ENCODE measurements around the gene ADGRB2. TPM values are rescaled to one million over a fixed set of nuclear protein-coding genes. Genes with fewer than 3 reads are reported as not detected.
A peak's percentile ranks its signal among the peaks of the same experiment; 100 is the strongest.

Gene ADGRB2
- total RNA-seq, 1 experiment from 2014 or later: 2.2 TPM

DNA sequence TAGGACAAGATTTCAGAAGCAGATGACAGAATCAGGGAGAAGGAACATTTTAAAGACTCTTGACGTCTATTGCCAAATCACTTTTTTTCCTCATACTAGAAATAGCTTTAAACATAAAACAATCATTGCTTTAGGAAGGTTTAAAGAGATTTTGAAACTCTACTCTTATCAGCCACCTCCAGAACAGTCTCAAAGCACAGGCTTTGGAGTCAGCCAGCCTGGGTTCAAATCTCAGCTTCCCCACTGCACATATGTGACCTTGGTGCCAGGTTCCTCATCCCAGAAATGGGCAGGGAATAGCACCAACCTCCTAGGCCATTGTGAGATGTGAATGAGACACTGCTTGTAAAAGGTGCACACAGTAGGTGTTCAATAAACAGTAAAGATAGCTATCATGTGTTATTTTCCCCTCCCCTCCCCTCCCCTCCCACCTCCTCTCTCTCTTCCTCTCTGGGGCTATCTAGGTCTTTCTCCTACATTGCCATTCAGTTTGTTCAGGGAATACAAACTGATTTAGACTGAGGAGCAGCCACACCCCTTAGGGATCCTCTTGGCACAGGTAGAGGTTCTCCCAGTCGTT, 31.0 kb upstream of the ADGRB2 start:
- DNase-seq (ENCODE audit: low spot score): no peak

DNA sequence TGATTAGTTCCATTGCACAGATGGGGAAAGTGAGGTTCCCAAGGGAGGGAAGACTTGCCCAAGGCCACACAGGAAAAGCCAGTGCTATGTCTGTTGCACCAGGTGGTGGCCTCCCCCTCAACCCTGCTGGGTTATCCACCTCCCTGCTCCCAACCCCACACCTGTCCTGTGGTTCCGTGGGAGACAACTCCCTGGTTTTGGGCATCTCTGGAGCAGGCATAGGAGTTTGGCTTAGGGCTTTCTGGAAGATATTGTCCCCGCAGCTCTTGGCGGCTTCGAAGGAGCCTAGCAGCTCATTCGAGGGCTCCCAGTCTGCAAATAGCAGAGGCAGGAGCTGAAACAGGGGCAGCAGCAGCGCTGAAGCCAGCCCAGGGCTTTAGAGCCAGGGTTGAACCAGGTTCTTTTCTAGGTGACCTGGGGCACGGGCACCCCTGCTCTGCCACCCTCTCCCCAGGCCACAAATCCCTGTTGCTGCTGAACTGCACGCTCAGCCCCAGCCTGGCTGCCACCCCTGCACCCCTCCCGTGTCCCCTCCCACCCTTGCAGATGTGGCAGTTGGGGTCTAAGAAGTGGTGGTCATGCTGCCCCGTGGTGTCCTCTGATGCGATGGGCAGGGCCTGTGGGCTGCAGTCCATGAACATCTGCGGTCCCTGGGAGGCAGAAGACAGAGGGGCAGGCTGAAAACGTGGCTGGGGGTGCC, 29.6 kb upstream of the ADGRB2 start:
- no peak for DNase-seq (ENCODE audit: low spot score)

DNA sequence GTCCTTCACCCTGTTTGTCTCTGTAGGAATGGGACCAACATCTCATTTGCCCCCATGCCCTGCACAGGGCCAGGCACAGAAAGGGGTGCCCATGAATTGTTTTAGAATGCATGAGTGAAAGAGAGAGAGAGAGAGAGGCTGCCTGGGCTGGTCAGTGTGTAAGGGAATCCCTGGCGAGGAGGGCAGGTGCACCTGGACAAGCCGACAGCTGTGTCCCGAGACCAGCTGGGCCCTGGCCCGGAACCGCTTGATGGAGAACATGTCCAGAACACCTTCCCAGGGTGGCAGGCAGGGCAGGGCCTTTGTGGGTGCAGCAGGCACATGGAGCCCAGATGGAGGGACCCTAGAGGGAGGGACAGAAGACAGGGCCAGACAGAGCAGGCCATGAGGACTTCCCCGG, 28.9 kb upstream of the ADGRB2 start:
- DNase-seq (ENCODE audit: low spot score): no peak

DNA sequence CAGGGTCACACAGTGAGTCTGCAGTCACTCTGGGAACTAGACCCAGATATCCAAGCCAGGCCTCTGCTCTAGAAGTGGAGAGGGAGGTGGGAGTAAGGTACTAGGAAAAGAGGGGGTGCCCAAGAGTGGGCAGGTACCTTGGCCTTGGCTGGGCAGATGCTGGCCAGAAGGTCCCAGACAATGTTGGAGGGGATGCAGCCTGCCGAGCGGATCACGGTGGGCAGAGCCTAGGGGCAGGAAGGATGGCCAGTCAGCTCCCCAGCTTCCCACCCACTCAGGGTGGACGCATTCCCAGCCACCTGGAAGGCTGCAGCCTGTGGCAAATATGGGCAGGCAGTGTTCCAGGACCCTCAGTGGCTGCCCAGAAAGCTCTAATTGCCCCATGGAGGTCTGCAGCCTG, 28.4 kb upstream of the ADGRB2 start:
- DNase-seq (ENCODE audit: low spot score): no peak

DNA sequence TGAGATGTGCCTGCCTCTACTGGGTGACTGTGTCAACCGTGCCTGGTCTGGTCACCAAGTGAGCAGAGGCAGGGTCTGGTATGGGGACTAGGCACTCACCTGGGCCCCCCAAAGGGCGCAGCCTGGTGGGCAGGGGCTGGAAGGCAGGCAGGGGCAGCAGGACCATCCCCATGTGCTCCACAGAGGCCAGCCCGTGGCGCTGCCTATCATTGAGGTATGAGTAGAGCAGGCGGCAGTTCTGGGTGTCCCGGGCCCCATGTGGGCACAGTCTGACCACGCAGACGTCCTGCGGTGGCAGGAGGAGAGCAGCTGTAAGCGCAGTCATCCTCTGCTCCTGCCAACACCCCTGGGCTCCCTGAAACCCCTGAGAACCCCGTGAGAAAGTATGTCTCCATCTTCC, 28.0 kb upstream of the ADGRB2 start:
- DNase-seq (ENCODE audit: low spot score): no peak

DNA sequence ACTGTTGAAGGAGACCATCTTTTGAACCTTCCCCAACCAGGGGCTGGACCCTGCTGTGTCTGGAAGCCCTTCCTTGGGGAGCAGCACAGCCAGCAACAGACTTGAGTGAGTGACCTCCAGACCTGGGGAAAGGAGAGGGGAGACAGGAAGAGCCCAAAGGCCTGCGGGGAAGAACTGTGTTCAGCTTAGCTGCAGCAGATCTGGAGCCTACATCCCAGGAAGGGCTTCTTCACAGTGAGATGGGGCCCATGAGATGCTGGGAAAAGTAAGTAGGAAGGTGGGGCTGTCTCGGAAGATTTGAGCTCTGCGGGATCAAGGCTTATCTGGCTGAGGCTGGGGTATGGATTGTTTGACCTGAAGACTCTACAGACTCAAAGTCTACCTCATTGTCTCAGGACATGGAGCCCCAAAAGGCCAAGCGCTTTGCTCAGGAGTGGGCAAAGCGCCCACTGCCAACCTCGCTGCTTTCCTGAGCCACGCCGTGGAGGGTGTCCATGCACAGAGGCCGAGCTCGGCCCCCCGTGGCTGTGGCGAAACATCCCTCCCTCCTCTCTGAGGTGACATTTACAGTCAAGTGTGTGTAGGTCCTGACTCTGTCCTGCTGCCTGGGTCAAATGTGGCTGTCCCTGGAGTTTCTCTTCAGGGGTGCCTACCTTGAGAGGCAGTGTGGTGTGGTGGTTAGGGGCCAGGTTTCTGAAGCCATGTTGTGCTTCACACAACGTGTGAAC, 27.2 kb upstream of the ADGRB2 start:
- no peak for DNase-seq (ENCODE audit: low spot score)

DNA sequence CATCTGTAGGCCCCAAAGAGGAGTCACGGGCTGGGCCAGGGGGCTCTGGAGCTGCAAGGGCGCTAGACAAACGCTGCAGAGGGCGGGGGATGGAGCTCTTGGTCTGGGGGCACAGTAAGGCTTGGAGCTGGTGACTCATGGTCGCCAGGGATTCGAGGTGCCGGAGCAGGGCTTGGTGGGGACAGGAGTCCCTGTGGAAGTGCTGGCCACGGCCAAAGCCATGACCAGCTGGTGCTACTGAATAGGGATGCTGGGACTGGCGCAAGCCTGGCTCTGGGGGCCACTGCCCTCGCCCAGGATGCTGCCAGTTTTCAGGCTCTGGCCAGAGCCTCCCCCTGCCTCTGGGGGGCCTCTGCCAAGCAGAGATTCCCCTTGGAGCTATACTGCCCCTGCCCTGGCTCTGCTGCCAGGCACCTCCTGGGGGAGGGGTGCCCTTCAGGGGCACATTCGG, 26.5 kb upstream of the ADGRB2 start:
- DNase-seq (ENCODE audit: low spot score): no peak

DNA sequence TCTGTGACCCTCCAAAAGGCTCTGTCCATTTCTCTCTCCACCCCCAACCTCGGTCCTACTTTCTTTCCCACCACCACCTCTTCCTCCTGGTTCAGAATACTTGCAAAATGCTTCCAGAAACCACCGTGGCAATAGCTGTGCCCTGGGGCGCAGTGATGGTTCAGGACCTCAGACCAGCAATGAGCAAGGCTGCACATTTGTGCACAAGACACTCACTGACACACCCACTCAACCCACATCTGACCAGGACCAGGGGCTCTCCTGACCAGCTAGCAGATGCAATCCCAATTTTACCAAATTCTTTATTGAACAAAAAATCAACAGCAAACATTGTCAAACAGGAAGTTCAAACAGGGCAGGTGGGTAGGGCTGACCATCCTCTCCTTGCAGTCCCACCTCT, 26.0 kb upstream of the ADGRB2 start:
- no peak for DNase-seq (ENCODE audit: low spot score)

DNA sequence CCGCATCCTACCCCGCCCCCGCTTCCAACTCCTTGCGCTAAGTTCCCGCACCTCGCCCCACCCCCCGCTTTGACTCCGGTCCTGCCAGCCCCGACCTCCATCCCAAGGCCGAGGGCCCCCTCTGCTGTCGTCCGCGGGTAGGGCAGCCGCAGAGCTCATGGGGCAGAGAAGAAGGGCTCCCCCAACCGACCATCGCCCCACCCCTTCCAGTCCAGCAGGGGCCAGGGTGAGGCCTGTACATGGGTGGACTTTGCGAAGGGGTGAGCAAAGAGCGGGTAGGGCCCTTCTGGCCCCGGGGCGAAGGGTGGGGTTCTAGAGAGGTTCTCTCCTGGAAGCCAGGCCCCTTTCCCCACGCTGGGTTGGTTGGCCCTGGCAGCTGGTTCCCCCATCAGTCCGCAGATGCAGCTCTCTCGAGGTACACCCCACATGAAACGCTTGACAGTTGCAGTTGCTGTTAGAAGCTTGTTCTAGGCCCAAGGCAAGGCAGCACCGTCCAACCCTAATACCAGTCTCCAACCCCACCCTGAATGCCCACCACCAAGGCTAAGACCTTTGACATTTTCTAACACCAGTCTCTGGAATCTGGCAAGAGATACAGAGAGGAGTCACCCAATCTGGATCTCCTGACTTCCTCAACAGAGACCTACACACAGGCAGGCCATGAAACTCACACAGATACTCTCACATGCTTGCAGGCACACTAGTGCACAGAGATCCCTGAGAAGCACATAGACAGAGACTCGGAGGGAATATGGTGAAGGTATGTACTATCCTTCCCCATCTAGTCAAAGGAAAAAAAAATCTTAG, 25.3 kb upstream of the ADGRB2 start:
- DNase-seq (ENCODE audit: low spot score): peak; percentile 93

DNA sequence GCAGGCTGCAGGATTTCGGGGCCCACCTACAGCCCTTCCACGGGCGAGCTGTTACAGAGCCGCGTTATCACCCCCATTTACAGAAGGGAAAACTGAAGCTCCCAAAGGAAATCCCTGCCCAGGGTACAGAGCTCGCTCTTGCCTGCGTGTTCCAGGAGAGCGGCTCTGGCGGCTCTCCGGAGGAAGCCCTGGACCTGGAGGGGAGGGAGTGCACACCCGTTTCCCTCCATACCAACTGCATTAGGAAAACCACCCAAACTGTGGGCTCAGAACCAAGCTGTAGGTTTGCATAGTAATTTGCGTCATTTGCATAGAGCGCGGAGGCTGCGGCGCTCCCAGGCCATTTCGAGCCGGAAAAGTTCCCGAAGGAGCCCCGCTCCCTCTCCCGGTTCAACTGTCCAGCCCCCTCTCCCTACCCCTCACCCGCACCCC, 24.7 kb upstream of the ADGRB2 start:
- peak; percentile 62 for DNase-seq (ENCODE audit: low spot score)

DNA sequence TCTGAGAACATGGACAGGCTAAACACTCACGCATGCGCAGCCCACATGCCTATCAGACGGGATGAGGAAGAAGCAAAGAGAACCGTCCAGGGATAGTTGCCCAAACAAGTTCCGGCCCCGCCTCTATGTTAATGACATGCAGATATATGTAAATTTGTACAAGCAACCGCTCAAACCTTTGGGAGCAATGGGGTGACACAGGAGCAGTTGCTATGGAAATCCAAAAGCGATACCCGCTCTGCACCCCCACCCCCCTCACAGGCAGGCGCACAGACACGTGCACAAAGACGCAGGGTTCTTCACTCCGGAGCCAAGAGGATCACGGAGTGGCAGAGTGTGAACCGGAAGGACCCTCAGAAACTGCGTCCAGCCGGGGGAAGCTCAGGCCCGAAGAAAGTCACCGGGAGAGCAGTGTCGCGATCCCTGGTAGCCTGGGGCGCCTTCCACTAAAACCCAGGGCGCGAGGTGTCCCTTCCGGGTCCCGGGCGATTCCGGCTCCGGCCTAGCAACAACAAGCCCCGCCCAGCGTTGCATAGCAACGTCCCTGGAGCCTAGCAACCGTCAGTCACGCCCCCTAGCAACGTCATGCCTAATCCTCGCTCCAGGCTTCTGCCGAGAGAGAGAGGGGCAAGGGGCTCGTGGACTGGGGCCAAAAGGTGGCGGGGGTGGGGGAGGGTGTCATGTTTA, 24.1 kb upstream of the ADGRB2 start:
- peak; percentile 95 for DNase-seq (ENCODE audit: low spot score)

DNA sequence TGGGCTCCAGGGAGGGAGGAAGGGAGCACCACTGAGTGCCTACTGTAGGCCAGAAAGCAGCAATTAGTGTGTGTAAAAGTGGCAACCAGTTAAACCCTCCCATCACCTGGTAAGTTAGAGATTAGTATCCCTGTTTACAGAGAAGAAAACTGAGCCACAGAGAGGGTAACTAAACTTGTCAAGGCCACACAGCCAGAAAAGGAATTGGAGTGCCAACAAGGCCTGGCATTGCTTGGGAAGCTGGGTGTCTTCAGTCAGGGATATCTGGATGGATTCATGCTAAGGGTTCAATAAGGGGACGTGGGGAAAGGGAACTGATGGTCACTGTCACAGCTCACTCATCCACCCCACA, 23.6 kb upstream of the ADGRB2 start:
- DNase-seq (ENCODE audit: low spot score): no peak

DNA sequence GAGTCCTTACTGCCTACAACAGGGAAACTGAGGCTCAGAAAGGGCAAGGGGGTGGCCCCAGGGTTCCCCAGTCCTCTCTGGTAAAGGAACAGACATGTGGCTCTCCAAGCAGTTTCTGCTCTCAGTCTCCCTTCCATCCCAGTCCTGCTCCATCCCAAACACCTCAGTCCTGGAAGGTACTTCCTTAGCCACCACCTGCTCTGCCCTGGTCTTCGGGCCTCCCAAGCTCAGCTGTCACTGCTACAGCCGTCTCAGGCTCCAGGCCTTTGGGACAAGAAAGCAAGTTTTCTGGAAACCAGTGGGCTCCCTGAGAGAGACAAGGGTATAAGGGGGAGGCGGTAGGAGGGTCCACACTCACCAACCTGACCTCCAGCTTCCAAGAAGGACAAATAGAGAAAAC, 23.1 kb upstream of the ADGRB2 start:
- no peak for DNase-seq (ENCODE audit: low spot score)

DNA sequence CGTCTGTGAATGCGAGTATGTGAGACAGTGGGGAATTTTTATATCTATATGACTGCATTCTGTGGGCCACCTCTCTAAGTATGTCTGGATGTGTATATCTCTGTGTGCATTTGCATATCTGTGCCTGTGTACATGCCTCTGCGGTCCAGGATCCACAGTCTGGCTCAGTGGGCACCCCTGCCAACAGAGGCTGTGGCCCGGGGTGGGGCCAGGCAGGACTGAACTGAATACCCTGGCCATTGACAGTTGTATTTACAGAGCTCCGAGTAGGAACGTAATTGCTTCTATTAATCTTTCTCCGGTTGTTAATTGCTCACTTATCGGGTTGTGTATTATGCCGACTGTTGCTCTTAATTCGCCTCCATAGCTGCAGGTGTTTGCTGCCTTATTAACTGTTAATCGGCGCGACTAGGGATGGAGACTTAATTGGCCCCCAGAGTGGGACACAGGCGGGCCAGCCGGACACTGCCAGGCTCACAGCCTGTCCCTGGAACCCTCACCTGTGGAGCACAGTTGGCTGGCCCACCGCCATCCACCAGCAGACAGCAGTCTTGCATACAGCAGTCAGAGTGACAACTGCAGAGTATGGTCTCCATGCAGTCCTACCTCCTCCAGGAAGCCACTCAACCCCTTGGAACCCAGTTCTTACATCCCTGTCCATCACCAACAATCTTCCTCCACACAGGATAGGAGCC, 22.4 kb upstream of the ADGRB2 start:
- no peak for DNase-seq (ENCODE audit: low spot score)

DNA sequence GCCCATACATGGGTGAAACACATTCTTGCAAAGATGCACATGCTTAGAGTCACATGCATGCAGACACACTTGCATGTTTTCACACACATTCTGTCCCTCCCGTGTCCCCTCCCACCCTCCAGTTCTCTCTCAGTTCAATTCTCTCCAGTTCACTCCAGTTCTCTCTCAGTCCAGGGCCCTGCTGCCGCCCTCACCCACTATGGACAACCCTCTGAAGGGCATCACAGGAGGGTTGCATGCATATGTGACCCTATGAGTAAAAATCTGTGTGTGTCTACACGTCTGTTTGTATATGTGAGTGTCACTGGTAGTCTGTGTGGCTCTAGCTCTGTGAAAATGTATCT, 21.8 kb upstream of the ADGRB2 start:
- DNase-seq (ENCODE audit: low spot score): no peak

DNA sequence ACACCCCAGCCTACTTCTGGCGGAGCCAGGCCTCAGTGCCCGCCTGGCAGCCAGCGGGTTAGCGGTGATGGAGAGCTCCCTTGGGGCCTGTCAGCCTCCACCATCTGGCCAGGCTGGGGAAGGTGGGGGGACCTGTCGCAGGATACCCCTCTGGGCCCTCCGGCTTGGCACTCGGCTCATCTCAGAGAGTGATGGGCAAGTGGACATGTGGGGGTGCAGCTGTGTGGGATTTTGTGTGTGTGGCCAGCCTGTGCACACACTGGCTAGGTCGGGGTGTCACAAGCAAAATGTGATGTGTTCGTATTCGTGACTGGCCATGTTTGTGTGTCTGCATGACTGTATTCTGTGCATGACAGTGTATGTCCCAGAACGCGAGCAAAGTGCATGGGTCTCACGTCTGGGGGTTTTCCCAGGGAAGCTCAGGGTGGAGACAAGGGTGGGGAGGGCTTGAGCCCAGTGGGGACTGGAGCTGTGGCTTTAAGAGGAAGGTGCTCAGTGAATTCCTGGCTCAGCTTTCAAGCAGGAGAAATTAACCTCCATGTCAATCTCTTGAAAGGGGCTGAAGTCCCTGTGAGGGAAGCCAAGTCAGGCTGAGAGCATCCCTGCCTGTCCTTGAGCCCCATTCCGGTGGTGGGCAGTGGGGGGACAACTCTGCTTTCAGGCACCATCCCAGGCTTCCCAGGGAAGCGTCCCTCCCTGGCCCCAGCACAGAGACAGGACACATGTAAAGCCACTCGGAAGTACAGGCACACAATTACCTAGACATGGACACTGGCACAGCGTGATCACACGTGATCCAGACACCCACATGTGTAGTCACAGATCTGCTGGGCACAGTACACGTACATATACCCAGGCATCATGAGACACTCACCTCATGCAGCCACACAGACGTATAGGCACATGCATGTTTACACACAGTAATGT, 21.1 kb upstream of the ADGRB2 start:
- no peak for DNase-seq (ENCODE audit: low spot score)

DNA sequence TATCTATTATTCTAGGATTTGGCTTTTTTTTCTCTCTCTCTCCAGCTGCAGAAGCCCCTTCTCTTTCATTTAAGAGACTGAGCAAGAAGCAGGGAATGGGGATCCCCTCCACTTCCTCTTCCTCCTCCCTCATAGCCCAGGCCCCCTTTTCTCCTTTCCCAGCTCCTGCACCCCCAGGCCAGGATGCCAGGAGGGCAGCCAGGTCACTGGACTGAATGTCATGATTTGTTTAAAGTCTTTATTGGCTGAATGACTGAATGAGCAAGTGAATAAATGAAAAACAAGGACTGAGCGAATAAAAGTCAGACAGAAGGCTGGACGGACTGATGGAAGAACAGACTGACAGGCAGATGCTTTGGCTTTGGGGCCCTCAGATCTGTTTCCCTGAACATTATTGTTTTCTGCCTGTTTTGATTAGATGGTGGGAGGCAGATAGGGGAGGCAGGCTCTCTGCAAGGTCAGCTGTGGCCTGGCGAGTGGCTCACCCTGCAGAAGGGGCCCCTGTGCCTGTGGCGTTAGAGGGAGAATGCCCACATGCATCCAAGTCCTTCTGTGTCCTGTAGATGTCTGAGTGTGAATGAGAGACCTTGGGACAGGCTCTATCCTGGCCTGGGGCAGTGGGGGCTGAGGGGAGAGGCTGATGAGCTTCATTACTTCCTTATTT, 20.3 kb upstream of the ADGRB2 start:
- DNase-seq (ENCODE audit: low spot score): no peak

DNA sequence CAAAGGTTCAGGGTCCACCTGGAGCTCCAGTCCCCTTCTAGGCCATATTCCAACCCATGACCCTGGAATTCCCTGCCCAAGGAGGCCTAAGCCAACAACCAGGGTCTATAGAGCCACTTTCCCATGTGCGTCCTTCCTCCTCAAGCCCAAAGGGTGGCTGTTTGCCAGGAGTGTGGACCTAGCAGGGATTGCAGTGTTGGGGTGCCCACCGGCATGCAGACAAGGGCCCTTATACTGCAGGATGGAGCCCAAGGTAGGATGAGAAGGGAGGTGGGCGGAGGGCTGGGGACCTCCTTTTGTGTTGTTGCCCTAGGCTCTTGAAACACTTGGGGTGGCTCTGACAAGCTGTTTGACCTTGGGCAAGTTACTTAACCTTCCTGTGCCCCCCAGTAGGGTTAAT, 19.7 kb upstream of the ADGRB2 start:
- DNase-seq (ENCODE audit: low spot score): no peak

Measured in HT-29 (cell line).